HepG2 (cell line): ENCODE data around the gene NUBPL. TPM values are rescaled to one million over a fixed set of nuclear protein-coding genes. Genes with fewer than 3 reads are reported as not detected.

Experiments
- ATAC-seq: fragments of 200-7000 bp; cut with Tn5 transposase; 3 replicates; pipeline ENCODE4 v1.9.1; 2020; ENCODE audit warnings: mild to moderate bottlenecking, moderate library complexity
- BruUV-seq: library from RNA; stranded (reverse); fragments of 400-500 nt; replicated peaks from 2 replicates; lab custom pipeline; 2021; lab: Mats Ljungman, UMichigan
- CTCF ChIA-PET: fragments of 300-600 bp; formaldehyde crosslinking; extraction: SDS; loops from one replicate; lab custom pipeline; 2021; ENCODE audit warnings: low total read pairs, inconsistent platforms, low intra/inter-chr PET ratio; lab: Yijun Ruan, JAX
- POLR2A ChIA-PET: fragments of 350-600 bp; sonication (Branson Sonifier 250); formaldehyde crosslinking; loops from one replicate; lab custom pipeline; 2020; ENCODE audit warnings: antibody characterized with exemption, inconsistent platforms; lab: Yijun Ruan, JAX
- DNase-seq: peaks from one replicate; pipeline ENCODE4 v3.0.0-alpha.2; 2015; ENCODE audit warnings: low spot score
- FAIRE-seq: peaks from 3 replicates; lab custom pipeline; 2011; peaks lifted over from hg19 to GRCh38; lab: Jason Lieb, UNC
- H2AFZ ChIP-seq: one replicate; pipeline ENCODE4 v1.6.1; 2011; ENCODE audit warnings: low read length, inconsistent platforms
- H3K27ac ChIP-seq: fragments of 300-600 bp; 3 replicates; pipeline ENCODE4 v1.8.0; 2011; ENCODE audit warnings: mixed run types, mild to moderate bottlenecking, mixed read lengths, low read length, inconsistent platforms; ENCODE audit not compliant: insufficient read depth; ENCODE audit errors: extremely low read length
- H3K27me3 ChIP-seq, 2 experiments: fragments of 200-600 bp in 1 of 2; 2 replicates in 1 of 2; 3 replicates in 1 of 2; pipeline versions ENCODE4 v1.6.0 to v1.8.0; 2011; ENCODE audit warnings: low read length in 2 of 2, mild to moderate bottlenecking in 2 of 2, moderate library complexity in 2 of 2, inconsistent platforms in 1 of 2; ENCODE audit not compliant: insufficient read depth in 2 of 2, control insufficient read depth in 1 of 2
- H3K36me3 ChIP-seq, 2 experiments: fragments of 200-600 bp in 1 of 2; replicated peaks in 1 of 2; 2 replicates in 1 of 2; 3 replicates in 1 of 2; pipeline versions ENCODE4 v1.5.1 to v1.8.0; 2011; ENCODE audit warnings: low read length in 2 of 2, inconsistent platforms in 1 of 2; ENCODE audit not compliant: insufficient read depth in 2 of 2, control insufficient read depth in 1 of 2
- H3K4me1 ChIP-seq: 2 replicates; pipeline ENCODE4 v1.5.1; 2012; ENCODE audit warnings: low read length, inconsistent platforms; ENCODE audit not compliant: insufficient read depth
- H3K4me2 ChIP-seq: 2 replicates; pipeline ENCODE4 v1.6.0; 2011; ENCODE audit warnings: low read depth, low read length, inconsistent platforms
- H3K4me3 ChIP-seq, 3 experiments: fragments of 200-600 bp in 1 of 3; sonication (generic), shearing (Covaris generic) in 1 of 3; replicated peaks in 1 of 3; 2 replicates each; pipeline ENCODE4 v1.5.1; 2011 to 2016; ENCODE audit warnings: low read length in 3 of 3, inconsistent platforms in 2 of 3, low read depth in 2 of 3, mild to moderate bottlenecking in 2 of 3, control low read depth in 1 of 3, mixed read lengths in 1 of 3; ENCODE audit not compliant: insufficient read depth in 1 of 3
- H3K79me2 ChIP-seq: one replicate; pipeline ENCODE4 v1.6.1; 2011; ENCODE audit warnings: low read length, inconsistent platforms; ENCODE audit not compliant: insufficient read depth
- H3K9ac ChIP-seq: 2 replicates; pipeline ENCODE4 v1.6.0; 2011; ENCODE audit warnings: mild to moderate bottlenecking, low read depth, low read length, inconsistent platforms; ENCODE audit not compliant: insufficient read depth
- H3K9me3 ChIP-seq: 2 replicates; pipeline ENCODE4 v1.5.1; 2012; ENCODE audit warnings: mild to moderate bottlenecking, low read length
- H4K20me1 ChIP-seq: 2 replicates; pipeline ENCODE4 v1.6.0; 2011; ENCODE audit warnings: inconsistent platforms, mild to moderate bottlenecking, low read length, moderate library complexity; ENCODE audit not compliant: insufficient read depth
- CBX5 ChIP-seq: sonication (generic); formaldehyde crosslinking; IDR thresholded peaks from 2 replicates; pipeline ENCODE4 v1.4.0; 2020; ENCODE audit warnings: missing genetic modification reagents, borderline replicate concordance
- EP300 ChIP-seq, 3 experiments: sonication (generic) in 1 of 3; formaldehyde crosslinking in 1 of 3; IDR thresholded peaks; 2 replicates each; pipeline versions ENCODE4 v1.5.1 to v1.6.1; 2011 to 2020; ENCODE audit warnings: low read depth in 2 of 3, low read length in 2 of 3, borderline replicate concordance in 1 of 3, improper control_type of control experiment in 1 of 3, mild to moderate bottlenecking in 1 of 3, missing genetic modification reagents in 1 of 3, moderate library complexity in 1 of 3
- FOSL2 ChIP-seq: sonication (generic); formaldehyde crosslinking; IDR thresholded peaks from 2 replicates; pipeline ENCODE4 v1.4.0; 2020; ENCODE audit warnings: missing genetic modification reagents
- FUBP1 ChIP-seq: sonication (generic); formaldehyde crosslinking; IDR thresholded peaks from 2 replicates; pipeline ENCODE4 v1.5.1; 2020; ENCODE audit warnings: missing genetic modification reagents, mild to moderate bottlenecking, borderline replicate concordance
- HMGA1 ChIP-seq: sonication (generic); formaldehyde crosslinking; conservative IDR thresholded peaks from 2 replicates; pipeline ENCODE4 v1.4.0; 2020; ENCODE audit warnings: missing genetic modification reagents
- KLF13 ChIP-seq: sonication (generic); formaldehyde crosslinking; IDR thresholded peaks from 2 replicates; pipeline ENCODE4 v1.4.0; 2020; ENCODE audit warnings: mild to moderate bottlenecking, missing genetic modification reagents
- KLF9 ChIP-seq: IDR thresholded peaks from 2 replicates; pipeline ENCODE4 v1.6.1; 2016; ENCODE audit warnings: low read depth
- MAF1 ChIP-seq: sonication (generic); formaldehyde crosslinking; IDR thresholded peaks from 2 replicates; pipeline ENCODE4 v1.5.0; 2020; ENCODE audit warnings: missing genetic modification reagents, borderline replicate concordance
- MAFF ChIP-seq: IDR thresholded peaks from 2 replicates; pipeline ENCODE4 v1.6.1; 2011; ENCODE audit warnings: low read depth, low read length, improper control_type of control experiment
- MAFK ChIP-seq, 2 experiments: IDR thresholded peaks in 1 of 2; conservative IDR thresholded peaks in 1 of 2; 2 replicates each; pipeline ENCODE4 v1.6.1; 2011; ENCODE audit warnings: improper control_type of control experiment in 2 of 2, low read length in 2 of 2
- MYC ChIP-seq: sonication (generic); formaldehyde crosslinking; IDR thresholded peaks from 2 replicates; pipeline ENCODE4 v1.9.0; 2021; ENCODE audit warnings: missing genetic modification reagents, borderline replicate concordance
- PHF20 ChIP-seq: sonication (generic); formaldehyde crosslinking; IDR thresholded peaks from 2 replicates; pipeline ENCODE4 v1.5.0; 2020; ENCODE audit warnings: mild to moderate bottlenecking, missing genetic modification reagents
- RARA ChIP-seq: IDR thresholded peaks from 2 replicates; pipeline ENCODE4 v1.6.1; 2016; ENCODE audit warnings: missing genetic modification reagents, missing compliant biosample characterization
- SKI ChIP-seq: fragments of 450-650 bp; IDR thresholded peaks from one replicate; pipeline ENCODE4 v1.6.1; 2018; ENCODE audit warnings: mild to moderate bottlenecking; ENCODE audit not compliant: partially characterized antibody
- TEAD3 ChIP-seq: optimal IDR thresholded peaks from 2 replicates; pipeline ENCODE3; 2016; ENCODE audit warnings: borderline replicate concordance
- ZFP36L1 ChIP-seq: sonication (generic); formaldehyde crosslinking; IDR thresholded peaks from 2 replicates; pipeline ENCODE4 v1.8.0; 2022; ENCODE audit warnings: mild to moderate bottlenecking, missing genetic modification reagents, moderate library complexity
- ZNF431 ChIP-seq: sonication (generic); formaldehyde crosslinking; IDR thresholded peaks from 2 replicates; pipeline ENCODE4 v1.9.0; 2022; ENCODE audit warnings: missing genetic modification reagents, low read depth, mild to moderate bottlenecking, borderline replicate concordance
- ZNF577 ChIP-seq: sonication (generic); formaldehyde crosslinking; IDR thresholded peaks from 2 replicates; pipeline ENCODE4 v1.4.0; 2020; ENCODE audit warnings: mild to moderate bottlenecking, low read depth, missing genetic modification reagents, borderline replicate concordance
- ZNF660 ChIP-seq: sonication (generic); formaldehyde crosslinking; IDR thresholded peaks from 2 replicates; pipeline ENCODE4 v1.5.1; 2020; ENCODE audit warnings: mild to moderate bottlenecking, low read depth, missing genetic modification reagents, borderline replicate concordance
- WGBS: methylation state at CpG from one replicate; pipeline ENCODE4 v1.1.6; 2017; ENCODE audit warnings: low lambda C conversion rate; 5-methylcytosine and 5-hydroxymethylcytosine counted together
- in situ Hi-C: cut with HindIII; loops from 2 replicates; pipeline ENCODE4 v1.10.0; 2017; ENCODE audit warnings: low pct_unique_long_range_greater_than_20kb; ENCODE audit not compliant: extremely low pct_ligation_motif_present
- intact Hi-C: fragments of 100-400 bp; cut with micrococcal nuclease; formaldehyde crosslinking; loops from one replicate; pipeline ENCODE4 v1.10.0; 2022; ENCODE audit not compliant: unreplicated experiment
- polyA plus RNA-seq, 8 experiments: library from polyadenylated mRNA; depleted of rRNA in 3 of 8; stranded (reverse) in 7 of 8; unstranded in 1 of 8; fragments of >200 nt; fragmentation: Illumina TruSeq in 4 of 8; extraction: Trizol in 4 of 8; gene quantifications; 2 replicates each; pipeline versions ENCODE4 v1.2.1 to v1.2.3, GENCODE V29; 2011 to 2016; ENCODE audit warnings: low read depth in 4 of 8, missing spikeins in 1 of 8, mixed read lengths in 1 of 8; ENCODE audit not compliant: insufficient read depth in 1 of 8
- total RNA-seq, 5 experiments: library from RNA; depleted of rRNA; stranded (reverse); fragments of >200 nt; fragmentation: Illumina TruSeq; extraction: Trizol; gene quantifications; 2 replicates each; pipeline ENCODE4 v1.2.3, GENCODE V29; 2016; ENCODE audit warnings: low read depth in 1 of 5
- TF ChIP-seq, protein P1 (sequence below): IDR thresholded peaks from 2 replicates; pipeline ENCODE4 v1.6.1; 2016; ENCODE audit warnings: low read depth, control low read depth

NUBPL gene
- total and polyA plus RNA-seq, 2 of the 13 experiments (the other 11 are each of a cell fraction or from before 2014, with no cell fraction given): 21.3 to 44.1 TPM

GRCh38 chr14:31880935-31881334 lies 319.7 kb downstream of the NUBPL start:
- FAIRE-seq (no peak), ATAC-seq (peak; percentile 77), DNase-seq (peak; percentile 64)
- Histone ChIP-seq H3K27ac (no peak overlapping the region), H3K4me2 (no peak overlapping the region), H3K27me3 (no peaks in the 10 kb centered on the region), H3K9ac (no peak overlapping the region), H3K4me3 (no peak overlapping the region), H3K79me2 (no peaks in the 10 kb centered on the region), H4K20me1 (no peaks in the 10 kb centered on the region), H3K9me3 (no peaks in the 10 kb centered on the region), H2AFZ (no peak overlapping the region), H3K36me3 (no peaks in the 10 kb centered on the region), H3K4me1 (peaks cover 10% of the 10 kb centered on the region; the same call in 1 of the 2 replicates)
- 0 out of 2 replicates have a peak, but pooled peaks have one; percentile 20 for TF ChIP-seq RARA (CRISPR knock-in tag)
- TF ChIP-seq ZFP36L1 (CRISPR knock-in tag): 0 out of 2 replicates have a peak, but pooled peaks have one; percentile 41
- TF ChIP-seq HMGA1 (CRISPR knock-in tag): no peak
- no peak for TF ChIP-seq ZNF431 (CRISPR knock-in tag)
- TF ChIP-seq KLF9 (CRISPR knock-in tag): no peak
- TF ChIP-seq CBX5 (CRISPR knock-in tag): no peak
- TF ChIP-seq EP300 (IDR thresholded peaks at IDR 0.05; ENCODE audit: low read depth in 2 of 2, low read length in 2 of 2): no peak
- TF ChIP-seq EP300 (CRISPR knock-in tag; IDR thresholded peaks at IDR 0.05; ENCODE audit: borderline replicate concordance): no peak
- no peak for TF ChIP-seq FUBP1 (CRISPR knock-in tag)
- no peak for TF ChIP-seq PHF20
- TF ChIP-seq MYC (CRISPR knock-in tag): no peak
- TF ChIP-seq MAFF: 0 out of 2 replicates have a peak, but pooled peaks have one; percentile 10
- TF ChIP-seq TEAD3: peak; percentile 50
- TF ChIP-seq MAFK (conservative IDR thresholded peaks at IDR 0.05 in 1 of 2, IDR thresholded peaks at IDR 0.05 in 1 of 2; ENCODE audit: low read length in 2 of 2): peak in 1 of 2 experiments; percentile 16; a peak in 2 of 4 replicates
- no peak for TF ChIP-seq ZNF577
- TF ChIP-seq SKI: peak; percentile 39
- TF ChIP-seq ZNF660 (CRISPR knock-in tag): no peak
- no peak for TF ChIP-seq MAF1
- TF ChIP-seq, protein P1, sequence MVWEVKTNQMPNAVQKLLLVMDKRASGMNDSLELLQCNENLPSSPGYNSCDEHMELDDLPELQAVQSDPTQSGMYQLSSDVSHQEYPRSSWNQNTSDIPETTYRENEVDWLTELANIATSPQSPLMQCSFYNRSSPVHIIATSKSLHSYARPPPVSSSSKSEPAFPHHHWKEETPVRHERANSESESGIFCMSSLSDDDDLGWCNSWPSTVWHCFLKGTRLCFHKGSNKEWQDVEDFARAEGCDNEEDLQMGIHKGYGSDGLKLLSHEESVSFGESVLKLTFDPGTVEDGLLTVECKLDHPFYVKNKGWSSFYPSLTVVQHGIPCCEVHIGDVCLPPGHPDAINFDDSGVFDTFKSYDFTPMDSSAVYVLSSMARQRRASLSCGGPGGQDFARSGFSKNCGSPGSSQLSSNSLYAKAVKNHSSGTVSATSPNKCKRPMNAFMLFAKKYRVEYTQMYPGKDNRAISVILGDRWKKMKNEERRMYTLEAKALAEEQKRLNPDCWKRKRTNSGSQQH (CRISPR knock-in tag): no peak
- TF ChIP-seq FOSL2: peak; percentile 78
- TF ChIP-seq KLF13 (CRISPR knock-in tag): no peak
- no TSS peak for BruUV-seq
- ChIA-PET CTCF (no interaction called here), POLR2A (no interaction called here)
- in situ Hi-C loops: no loop called here
- intact Hi-C loops: no loop called here
- 6% methylated on average over 4 of the region's 4 CpGs for WGBS
